HG03060 (cell line): Measurements from ENCODE around the gene GRIFIN.

Experiments
- ATAC-seq: cut with Tn5 transposase; IDR thresholded peaks from one replicate; pipeline ENCODE4 v1.9.1; 2021; ENCODE audit warnings: low read depth, moderate number of reproducible peaks; ENCODE audit not compliant: unreplicated experiment

The GRIFIN gene

DNA sequence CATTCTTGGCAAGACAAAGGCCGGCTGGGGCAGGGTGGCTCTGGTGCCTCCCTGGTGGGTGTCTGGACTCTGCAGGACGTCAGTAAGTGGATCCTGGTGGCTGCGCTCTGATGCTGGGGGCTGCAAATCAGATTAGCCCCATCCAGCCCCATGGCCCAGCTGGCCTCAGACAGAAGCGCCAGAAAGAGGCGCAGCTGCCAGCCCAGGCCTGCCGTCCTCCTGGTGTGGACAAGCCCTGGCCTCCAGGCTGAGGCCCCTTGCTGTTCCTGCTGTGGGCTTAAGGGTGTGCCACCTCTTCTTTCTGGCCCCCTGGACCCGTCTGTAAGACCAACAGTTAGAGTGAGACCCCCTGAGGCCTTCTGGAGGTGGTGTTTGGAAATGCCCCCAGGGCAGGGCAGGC is 37.5 kb upstream of the GRIFIN start:
- ATAC-seq, result no peak

DNA sequence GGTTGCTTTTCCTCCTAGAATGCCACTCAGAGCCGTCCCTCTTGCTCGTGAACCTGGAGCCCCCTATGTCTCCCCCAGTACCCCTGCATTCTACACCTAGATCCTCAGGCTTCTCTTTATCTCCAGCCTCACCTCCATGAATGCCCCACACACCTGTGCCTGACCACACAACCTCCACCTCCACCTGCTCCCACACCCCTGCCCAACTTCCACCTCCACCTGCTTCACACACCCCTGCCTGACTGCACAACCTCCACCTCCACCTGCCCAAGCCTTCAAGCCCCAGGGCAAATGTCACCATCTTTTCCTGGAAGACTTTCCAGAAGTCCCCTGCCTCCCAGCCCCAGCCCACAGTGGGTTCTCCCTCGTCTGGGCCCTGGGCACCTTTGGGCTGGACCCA is 36.5 kb upstream of the GRIFIN start:
- no peak for ATAC-seq

DNA sequence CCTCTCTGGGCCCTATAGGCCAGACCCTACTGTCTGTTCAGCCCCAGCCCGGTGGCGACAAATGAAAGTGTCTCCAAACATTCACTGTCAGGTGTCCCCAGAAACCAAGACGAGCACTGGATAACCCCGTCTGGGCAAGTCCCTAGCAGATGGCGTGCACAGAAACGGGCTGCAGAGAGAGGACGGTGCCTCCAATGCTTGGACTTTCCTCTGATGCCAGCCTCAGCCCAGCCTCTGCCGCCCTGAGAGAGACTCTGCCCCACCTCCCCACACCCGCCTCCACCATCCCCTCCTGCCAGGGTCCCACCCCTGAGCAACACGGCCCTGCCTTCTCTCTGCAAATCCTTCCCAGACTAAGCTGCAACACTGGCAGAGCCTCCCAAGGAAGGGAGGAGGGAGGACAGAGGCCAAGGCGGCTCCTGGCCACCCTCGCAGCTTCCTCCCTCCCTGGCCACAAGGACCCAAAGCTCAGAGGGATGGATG is 36.0 kb upstream of the GRIFIN start:
- ATAC-seq, result no peak

DNA sequence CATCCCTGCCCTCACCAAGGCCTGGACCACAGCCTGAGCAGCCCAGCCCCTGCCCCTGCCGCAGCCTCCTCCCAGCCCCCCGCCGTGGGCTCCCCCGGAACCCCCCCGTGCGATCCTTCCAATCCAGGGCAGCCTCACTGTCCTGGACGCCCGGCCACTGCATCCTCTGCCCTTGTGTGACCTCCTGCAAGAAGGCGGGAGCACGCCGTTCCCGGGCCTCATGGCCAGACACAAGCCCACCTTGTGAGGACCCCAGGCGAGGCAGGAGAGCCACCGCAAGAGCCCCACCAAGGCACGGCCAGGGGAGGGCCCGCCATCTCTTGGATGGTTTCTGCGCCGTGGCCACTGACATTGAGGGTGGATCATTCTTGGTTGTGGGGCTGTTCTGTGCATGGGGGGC is 35.6 kb upstream of the GRIFIN start:
- ATAC-seq, result no peak

DNA sequence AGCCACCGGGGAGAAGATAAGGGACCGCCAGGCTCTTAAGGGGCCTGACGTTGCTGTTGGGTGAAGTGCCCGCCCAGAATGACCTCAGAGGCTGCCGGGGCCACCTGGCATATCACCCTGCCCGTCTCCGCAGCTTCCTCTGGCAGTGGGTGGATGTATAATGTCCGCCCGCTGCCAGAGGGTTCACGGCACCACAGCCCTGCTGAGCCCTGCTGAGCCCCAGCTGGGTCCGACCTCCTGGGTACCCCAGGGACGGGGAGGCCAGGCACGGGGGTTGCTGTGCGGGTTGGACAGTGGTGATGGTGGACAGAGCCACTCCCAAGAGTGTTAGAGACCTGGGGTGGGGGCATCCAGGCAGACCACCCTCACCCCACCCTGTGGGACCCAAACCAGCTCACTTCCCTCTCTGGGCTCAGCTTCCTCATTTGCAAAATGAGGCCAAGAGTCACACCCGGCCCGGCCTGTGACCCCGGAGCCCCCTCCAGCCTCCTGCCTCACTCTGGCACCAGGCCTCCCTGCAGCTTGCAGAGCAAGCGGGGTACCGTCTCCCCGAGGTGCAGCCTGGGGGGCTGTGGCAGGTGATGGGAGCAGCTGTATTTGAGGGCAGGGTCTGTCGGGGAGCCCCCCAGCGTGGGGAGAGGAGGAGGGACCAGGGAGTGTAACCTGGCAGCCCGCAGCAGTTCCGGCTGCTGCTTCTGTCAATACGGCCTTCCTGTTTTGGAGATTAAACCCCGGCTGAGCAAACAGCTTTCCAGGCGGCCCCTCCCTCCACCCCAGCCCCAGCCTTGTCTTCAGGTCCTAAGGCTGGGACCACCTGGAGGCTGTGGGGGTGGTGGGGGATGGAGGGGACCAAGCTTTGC is 34.9 kb upstream of the GRIFIN start:
- ATAC-seq, result no peak

DNA sequence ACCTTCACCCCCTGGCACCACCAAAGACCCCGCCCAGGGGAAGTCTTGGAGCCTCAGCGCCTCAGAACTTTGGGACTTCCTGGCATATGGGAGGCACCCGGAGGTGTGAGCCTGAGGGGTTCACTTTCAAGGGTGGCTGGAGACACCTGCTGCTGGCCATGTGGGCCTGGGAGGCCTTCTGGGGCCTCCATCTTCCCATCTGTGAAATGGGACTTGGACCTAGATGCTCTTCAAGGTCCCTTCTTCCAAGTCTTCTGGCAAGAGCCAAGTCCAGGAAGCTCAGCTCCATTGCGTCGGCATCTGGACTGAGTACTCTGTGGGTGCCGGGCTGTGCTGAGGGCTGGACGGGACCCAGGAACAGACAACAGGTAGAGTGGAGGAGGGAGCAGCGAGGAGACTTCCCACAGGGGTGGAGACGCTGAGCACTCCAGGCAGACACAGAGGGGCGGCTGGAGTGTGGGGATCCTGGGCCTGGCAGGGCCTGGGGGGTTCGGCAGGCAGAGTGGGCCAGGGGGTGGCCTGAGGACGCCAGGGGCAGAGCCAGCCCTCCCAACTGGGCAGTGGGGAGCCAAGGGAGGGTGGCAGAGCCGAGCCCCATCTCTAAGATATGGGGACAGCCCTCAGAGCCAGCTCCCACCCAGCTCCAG is 34.1 kb upstream of the GRIFIN start:
- ATAC-seq, result no peak

DNA sequence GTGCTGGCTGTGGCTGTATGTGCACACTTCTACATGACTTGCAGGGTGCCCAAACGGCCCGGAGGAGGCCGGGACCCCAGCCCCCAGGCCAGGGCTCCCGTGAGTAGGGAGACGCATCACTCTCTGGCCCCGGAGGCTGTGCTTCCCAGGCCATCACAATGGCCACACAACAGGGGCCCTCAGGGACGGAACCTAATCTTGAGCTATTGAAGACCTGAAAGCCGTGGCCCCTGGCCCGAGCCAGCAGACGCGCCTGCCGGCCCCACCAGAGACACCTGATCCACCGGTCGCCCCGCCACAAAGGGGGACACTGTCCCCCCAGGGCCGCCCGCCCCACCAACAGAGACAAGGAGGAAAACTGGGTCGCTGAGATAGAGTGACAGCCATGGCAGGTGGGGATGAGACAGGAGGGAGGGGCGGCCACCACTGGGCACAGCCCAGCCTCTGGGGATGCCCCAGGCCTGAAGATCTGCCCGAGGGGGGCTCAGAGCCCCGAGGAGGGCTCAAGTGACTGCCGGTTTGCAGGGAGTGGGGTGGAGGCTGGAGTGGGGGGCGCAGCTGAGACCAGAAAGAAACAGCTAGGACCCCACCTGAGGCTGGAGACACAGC is 33.2 kb upstream of the GRIFIN start:
- ATAC-seq, result no peak

DNA sequence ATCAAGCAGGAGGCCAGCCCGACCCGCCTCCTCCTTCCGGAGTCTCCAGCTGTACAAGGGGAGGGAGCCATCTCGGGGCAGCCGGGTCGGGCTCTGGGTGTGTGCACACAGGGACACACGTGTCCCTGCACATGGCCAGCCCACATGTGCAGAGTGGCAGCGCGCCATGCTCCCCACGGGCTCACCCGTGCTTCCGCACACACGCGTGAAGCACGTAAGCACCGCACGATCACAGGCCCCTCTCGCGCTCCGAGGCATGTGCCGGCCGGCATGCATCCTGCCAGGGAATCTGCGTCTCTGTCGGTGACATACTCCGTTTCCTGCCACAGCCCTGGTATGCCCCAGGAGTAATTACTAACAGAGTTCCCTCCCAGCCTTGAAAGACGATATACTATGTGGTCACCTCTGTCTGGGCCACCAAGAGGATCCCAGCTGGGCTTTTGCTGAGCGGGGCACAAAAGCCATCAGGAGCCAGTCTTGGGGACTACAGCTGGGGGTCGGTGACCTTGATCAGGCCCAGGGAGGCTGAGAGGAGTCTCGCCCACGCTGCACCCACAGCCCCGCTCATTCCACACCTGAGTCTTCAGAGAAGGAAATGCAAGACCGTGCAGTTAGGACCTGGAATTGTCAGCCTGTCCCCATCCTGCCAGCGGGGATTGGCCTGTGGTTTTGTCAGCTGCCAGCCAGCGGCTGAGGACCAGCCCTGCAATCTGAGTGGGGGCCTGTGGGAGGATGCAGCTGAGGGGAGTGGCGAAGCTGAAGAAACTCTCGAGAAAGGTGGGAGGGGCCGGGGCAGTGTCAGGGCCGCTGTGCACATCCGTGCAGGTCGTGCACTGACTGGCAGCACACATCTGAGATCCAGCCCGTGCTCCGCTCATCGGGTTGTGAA is 32.4 kb upstream of the GRIFIN start:
- no peak for ATAC-seq

DNA sequence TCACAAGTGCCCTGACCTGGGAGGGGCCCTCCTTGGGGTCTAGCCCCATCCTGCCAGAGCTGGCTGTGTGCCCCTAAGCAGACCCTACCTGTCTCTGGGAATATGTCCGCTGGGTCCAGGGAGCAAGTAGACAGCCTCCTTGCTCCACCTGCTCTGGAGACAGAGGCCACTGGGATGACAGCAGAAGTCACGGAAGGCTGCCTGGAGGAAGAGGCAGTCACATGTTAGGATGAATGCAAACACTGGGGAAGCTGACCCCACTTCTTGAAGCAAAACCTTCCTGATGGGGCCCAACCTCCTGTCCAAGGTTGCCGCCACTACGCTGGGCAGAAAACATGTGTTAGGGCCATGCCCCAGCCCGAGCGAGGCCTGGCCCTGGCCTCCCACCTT is 31.7 kb upstream of the GRIFIN start:
- ATAC-seq, result no peak

DNA sequence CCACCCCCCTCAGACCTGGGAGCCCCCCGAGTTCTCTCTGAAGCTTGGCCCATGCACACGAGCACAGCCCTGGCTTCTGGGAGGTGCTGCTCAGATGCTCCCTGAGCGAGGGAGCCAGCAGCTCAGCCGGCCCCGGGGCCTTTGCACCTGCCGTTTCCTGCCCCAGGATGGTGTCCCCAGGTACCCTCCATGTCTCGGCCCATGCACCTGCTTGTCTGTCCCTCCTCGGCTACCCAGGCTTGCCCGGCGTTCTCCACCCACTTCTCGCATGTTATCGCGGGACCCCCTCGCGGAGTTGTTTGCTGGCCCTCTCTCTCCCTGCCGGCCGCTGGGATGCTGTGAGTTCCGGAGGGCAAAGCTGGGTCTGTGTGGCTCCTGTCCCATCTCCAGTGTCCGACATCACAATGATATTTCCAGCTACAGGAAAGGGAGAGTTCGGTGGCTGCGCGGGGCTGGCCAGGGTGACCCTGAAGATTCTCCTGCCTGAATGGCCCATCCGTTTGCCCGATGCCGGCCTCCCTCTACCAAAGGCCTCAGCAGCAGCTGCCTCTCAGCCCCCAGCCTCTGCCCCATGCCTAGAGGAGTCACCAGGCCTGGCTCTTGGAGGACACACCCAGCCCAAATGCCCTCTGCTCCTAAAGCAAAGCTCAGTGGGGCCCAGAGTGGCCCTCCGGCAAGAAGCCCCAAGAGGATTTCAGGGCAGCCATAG is 31.2 kb upstream of the GRIFIN start:
- no peak for ATAC-seq

DNA sequence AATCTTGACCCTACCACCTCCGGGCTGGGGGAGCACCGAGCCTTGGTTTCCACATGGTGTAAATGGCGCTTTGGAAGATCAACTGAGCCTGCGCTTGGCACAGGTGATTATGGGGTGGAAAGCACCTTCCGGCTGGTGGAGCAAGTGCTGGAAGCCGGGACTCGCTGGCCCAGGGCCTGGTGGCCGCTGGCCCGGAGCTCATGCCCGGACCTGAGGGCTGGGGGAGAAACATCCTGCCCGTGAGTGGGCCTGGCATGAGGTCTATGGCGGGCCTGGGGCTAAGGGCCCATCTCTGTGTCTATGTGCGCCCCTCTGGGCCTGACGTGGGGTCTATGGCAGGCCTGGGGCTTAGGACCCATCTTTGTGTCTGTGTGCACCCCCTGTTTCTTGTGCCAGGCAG is 29.2 kb upstream of the GRIFIN start:
- ATAC-seq, result no peak

DNA sequence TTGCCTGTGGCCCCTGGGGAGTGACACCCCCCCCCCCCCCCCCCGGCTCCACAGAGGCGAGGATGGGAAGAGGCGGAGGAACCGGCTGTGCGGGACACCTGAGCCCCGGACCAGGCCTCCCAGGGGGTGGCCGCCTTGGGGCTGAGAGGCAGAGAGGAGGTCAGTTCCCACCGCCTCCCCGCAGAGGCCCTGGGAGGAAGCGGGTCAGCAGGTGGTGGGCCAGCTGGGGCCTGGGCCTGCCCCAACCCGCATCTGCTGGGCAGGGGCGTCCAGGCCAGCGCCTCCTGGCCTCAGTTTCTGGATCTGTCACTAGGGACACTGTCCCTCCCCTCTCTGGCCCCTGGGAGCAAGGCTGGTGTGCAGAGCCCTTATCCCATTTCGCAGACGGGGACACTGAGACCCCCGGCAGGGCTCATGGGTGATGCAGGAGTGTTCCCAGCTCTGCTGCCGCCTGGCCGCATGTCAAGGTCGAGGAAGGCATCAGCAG is 28.7 kb upstream of the GRIFIN start:
- ATAC-seq, result no peak

DNA sequence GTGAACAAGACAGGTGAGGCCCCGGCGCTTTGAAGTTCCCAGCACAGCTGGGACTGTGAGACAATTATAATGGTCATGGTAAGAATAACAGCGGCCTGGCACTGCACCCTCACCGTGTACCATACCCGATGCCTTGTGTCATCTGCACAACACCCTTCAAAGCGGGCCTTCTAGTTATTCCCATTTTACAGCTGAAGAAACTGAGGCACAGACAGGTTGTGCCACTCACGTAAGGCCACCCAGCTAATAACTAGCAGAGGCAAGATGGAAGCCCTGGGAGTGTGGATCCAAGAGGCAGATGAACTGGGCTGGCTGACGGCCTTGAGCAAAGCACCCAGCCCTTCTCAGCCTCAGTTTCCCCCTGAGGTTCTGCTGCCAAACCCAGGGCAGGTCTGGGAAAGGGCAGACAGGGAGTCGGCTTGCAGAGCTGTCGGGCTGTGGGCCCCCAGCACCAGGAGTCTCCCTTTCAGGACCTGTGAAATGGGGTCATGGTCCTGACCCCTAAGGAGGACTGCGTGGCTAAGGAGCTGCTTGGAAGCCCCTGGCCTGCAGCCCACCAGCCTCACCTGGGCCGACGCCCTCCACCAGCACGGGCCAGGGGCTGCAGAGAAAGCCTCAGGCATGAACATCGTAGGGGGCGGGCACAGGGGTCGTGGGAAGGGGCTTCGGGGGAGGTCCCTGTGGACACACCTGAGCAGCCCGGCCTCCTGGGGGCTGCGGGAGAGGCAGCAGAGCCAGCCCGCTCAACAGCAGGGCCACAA is 28.1 kb upstream of the GRIFIN start:
- no peak for ATAC-seq

DNA sequence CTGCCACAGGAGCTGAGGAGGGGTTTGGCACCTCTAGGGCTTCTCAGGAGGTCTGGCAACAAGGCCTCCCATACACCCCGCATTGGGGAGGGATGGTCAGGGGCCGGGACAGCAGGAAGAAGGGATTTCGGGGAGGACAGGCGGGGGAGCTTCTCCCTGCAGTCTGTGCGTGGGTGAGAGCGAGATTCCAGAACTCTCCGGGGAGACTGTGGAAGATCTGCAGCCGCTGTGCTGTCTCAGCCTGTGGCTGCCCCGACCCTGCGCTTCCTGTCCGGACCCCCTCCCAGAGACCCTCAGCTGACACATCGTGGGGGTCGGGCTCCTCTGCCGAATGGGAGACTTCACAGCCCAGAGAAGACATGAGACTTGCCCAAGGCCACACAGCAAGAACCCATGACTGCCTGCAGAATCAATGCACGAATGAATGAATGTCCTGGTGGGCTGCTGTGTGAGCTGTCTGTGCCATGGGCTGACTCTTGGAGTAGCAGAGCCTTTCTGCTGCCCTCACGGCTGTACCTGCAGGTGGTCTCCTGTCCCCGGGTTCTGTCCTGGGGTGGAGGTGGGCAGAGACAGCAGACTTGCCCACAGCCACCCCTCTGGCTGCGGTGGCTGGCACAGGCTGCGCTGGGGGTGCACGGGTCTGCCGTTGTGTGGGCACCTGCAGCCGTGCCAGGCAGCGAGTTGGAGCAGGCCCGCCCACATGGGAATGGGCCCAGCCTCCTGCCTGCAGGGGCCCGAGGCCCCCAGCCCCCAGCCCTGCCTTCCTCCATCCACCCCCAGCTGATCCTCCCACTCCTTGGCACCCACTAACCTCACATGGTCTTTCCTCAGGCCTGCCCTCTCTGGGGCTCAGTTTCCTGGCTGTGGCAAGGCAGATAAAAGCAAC is 27.1 kb upstream of the GRIFIN start:
- ATAC-seq, result no peak

DNA sequence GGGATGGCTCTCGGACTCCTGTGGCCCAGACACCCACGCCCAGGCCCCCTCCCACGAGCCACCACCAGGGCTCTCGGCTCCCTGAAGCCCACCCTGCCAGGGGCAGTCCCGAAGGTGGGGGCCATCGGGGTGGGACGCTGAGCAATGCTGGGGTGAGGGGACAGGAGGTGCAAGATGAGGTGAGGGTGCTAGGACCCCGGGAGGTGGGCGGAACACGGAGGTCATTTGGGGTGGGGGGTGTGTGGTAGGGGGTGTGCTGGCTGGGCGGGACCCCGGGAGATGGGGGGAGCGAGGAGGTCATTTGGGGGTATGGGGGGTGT is 26.4 kb upstream of the GRIFIN start:
- no peak for ATAC-seq

DNA sequence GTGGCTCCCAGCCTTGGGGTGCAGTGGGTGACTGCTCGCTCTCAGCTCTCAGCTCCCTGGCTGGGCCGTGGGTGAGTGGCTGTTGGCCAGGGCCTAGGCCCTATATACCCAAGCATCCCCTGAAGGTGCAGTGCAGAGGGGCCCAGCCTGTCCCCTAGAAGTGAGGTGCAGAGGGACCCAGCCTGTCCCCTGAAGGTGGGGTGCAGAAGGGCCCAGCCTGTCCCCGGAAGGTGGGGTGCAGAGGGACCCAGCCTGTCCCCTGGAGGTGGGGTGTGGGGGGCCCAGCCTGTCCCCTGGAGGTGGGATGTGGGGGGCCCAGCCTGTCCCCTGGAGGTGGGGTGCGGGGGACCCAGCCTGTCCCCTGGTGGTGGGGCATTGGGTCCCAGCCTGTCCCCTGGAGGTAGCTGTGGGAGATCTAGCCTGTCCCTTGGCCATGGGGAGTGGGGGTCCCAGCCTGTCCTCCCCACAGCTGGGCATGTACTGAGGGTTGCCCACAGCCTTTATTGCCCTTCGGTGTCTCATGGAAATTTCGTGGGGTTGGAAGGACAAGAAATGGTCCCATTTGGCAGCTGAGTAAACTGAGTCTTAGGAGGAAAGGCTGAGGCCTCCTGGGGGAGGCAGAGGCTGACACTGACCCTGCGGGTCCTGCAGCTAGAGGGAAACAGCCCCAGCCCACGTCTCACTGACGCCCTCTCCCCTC is 25.9 kb upstream of the GRIFIN start:
- no peak for ATAC-seq

DNA sequence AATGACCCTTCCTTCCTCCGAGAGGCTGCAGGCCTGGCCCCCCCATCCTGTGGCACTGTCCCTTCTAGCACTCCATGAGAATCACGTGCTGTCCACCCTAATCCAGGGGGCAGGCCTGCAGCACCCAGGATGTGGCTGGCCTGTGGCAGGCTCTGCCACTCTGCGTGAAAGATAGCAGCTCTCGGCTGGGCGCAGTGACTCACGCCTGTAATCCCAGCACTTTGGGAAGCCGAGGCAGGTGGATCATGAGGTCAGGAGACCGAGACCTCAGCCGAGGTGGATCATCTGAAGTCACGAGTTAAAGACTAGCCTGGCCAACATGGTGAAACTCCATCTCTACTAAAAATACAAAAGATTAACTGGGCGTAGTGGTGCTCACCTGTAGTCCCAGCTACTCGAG is 24.5 kb upstream of the GRIFIN start:
- no peak for ATAC-seq
